SKM-1 (cell line): ENCODE results near the gene C19orf44.
"Not testable (repeated sequence)": the region's sequence is repeated elsewhere in the genome, so short reads cannot be mapped to it uniquely, and the experiment has no call there.

Experiments used
- DNase-seq: peaks from one replicate; lab custom pipeline; 2025; ENCODE audit not compliant: unreplicated experiment; lab: John Stamatoyannopoulos, UW

C19orf44 gene

DNA sequence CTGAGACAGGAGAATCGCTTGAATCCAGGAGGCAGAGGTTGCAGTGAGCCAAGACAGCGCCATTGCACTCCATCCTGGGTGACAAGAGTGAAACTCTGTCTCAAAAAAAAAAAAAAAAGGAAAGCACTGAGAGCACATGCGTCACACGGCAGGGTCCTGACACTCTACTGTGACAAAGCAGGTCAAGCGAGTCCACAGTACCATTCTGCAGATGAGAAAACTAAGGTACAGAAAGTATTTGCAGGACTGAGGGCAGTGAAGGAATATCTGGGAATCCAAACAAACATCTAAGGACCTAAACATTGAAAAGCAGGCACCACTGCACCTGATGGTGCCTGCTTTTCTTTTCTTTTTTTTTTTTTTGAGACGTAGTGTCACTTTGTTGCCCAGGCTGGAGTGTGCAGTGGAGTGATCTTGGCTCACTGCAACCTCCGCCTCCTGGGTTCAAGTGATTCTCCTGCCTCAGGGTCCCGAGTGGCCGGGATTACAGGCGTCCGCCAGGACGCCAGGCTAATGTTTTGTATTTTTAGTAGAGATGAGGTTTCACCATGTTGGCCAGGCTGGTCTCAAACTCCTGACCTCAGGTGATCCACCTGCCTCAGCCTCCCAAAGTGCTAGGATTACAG, 29.3 kb upstream of the C19orf44 start:
- DNase-seq = not testable (repeated sequence)

DNA sequence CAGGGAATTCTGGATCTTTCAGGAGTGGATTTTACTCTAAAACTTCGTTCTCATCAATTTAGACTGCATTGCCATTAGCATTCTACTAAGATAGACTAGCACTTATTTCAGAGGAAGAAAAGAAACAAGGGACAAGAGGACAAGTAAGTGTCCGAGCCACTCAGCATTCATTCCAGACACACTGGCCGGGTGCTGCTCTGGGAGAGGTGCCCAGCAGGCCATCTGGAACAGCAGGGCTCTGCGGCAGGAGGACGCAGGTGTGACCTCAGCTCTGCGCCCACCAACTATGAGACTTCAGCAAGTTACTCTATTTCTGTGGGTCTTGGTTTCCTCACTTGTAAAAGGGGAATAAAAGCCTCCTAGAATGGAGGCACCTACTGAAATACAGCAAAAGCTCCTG, 28.6 kb upstream of the C19orf44 start:
- no peak for DNase-seq

DNA sequence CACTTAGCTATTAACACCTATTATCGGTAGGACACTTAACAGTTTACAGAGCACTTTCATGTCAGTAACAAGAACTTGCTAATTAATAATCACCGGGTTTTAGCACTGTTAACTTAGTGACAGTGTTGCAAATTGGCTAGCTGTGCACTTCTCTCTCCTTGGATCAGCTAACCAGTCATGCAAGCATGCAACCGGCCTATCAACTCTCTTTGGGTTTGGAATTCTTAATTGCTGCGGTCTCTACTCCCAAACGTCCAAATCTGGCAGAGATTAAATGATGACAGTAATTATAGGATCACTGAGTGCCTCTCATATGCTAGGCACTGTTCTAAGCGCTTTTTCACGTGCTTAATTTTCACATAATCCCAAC, 25.7 kb upstream of the C19orf44 start:
- DNase-seq = no peak

DNA sequence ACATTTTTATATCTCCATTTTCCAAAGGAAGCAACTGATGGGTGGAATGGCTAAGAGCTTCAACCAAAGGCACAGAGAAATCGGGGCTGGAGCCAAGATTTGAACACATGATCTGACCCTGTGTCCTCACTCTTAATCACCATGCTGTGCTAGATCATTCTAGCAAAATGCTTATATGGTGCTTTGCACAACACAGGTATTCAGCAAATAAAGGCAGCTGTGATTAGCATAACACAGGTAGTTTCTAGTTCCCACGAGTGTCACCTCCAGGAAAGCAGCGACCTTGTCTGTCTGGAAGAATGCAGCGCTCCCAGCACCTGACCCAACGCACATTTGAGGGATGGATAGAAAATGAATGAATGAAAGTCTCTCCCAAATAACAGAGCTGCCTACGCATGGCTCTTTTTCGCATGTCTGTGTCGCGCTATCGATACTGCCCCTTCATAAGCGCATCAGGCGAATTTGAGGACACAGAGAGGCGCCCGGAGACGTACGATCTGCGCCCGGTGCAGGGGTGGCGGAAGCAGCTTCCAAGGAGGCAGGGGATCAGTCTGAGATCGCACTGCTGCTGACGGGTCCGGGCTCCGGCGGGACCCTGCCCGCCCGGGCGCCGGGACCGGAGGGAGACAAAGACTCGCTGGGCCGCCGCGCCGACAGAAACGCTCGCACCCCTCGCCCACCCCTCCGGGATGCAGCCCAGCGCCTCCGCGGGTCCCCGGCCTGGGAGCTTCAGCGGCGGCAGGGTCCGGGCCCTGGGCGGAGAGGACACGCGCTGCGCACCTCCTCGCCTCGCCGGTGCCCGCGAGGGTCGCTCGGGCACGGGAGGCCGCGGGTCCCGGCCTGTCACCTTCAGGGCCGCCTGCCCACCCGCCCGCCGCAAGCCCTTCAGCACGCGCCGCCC, 25.0 kb upstream of the C19orf44 start:
- DNase-seq = no peak

DNA sequence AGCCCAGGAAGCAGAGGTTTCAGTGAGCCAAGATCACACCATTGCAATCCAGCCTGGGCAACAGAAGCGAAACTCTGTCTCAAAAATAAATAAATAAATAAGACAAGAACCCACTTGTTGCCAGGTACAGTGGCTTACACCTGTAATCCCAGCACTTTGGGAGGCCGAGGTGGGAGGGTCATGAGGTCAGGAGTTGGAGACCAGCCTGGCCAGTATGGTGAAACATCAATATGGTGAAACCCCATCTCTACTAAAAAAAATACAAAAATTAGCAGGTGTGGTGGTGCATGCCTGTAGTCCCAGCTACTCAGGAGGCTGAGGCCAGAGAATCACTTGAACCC, 23.7 kb upstream of the C19orf44 start:
- not testable (repeated sequence) for DNase-seq

DNA sequence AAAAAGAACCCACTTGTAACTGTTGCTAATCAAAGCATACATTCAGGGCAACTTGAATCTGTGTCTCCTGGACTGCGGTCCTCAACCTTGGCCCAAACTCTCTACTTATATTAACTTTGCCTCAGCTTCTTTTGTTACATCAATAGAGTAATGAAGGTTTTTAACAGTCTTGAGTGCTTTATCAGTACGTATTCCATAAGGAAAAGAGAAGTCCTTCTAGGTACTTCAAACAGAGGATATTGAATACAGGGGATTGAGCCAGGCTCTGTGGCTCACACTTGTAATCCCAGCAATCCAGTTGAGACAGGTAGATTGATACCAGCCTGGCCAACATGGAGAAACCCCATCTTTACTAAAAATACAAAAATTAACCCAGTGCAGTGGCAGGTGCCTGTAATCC, 23.2 kb upstream of the C19orf44 start:
- DNase-seq = no peak

DNA sequence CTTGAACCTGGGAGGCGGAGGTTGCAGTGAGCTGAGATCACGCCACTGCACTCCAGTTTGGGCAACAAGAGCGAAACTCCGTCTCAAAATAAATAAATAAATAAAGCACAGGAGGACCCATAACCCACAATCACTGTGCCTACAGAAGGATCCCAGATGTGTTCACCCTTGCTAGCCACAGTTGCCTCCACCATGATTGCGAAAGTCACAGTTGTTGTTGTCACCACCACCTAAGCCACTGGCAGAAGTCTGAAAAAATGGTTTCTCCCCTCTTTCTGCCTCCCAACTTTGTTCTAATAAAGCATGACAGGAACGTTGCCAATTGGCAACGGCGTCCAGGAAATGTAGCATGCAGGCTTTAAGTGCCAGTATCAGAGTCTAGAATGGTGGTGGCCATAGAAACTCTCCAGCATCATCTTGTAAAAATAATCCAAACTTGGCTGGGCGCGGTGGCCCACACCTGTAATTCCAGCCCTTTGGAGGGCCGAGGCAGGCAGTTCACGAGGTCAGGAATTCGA, 22.3 kb upstream of the C19orf44 start:
- DNase-seq = no peak

DNA sequence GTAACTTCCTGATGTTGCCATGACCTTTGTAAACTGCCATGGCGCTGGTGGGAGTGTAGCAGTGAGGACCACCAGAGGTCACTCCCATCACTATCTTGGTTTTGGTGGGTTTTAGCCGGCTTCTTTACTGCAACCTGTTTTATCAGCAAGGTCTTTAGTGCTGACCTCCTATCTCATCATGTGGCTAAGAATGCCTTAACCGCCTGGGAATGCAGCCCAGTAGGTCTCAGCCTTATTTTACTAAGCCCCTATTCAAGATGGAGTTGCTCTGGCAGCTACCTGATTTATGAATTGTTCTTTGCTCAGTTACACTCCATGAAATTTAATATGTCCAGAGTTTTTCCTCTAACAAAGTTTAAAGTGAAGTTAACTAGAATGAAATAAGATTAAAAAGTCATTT, 19.8 kb upstream of the C19orf44 start:
- DNase-seq = no peak

DNA sequence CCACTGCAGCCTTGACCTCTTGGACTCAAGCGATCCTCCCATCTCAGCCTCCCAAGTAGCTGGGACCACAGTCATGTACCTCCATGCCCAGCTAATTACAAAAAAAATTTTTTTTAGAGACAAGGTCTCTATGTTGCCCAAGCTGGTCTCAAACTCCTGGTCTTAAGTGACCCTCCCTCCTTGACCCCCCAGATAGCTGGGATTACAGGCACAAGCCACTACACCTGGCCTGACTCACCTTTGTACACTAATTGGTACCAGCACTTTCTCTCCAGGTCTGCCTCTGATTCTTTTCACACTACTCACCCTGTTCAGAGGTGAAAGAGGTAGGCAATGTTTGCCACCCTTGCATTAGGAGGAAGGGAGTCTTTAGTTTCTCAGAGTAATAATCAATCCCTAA, 18.9 kb upstream of the C19orf44 start:
- no peak for DNase-seq

DNA sequence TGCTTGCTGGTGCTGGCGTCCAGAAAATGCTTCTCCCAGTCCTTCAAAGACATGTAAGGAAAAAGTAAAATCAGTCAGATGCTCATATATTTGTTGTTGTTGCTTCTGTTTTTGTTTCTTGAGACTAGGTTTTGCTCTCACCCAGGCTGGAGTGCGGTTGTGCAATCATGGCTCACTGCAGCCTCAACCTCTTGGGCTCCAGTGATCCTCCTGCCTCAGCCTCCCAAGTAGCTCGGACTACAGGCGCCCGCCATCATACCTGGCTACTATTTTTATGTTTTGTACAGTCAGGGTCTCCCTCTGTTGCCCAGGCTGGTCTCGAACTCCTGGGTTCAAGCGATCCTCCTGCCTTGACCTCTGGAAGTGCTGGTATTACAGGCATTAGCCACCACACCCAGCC, 13.4 kb upstream of the C19orf44 start:
- DNase-seq = no peak

DNA sequence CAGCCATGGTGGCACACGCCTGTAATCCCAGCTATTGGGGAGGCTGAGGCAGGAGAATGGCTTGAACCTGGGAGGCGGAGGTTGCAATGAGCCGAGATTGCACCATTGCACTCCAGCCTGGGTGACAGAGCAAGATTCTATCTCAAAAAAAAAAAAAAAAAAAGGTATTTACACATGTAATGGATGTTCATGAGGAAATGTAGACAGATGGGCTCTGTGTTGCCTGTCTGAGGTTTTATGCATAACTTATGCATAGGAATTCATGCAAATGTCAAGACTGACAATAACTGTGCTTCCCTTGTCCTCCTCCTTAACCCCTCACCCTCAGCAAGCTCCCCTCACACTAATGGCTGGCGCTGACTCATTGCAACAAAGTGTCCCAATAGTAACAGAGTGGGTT, 9.7 kb upstream of the C19orf44 start:
- not testable (repeated sequence) for DNase-seq

DNA sequence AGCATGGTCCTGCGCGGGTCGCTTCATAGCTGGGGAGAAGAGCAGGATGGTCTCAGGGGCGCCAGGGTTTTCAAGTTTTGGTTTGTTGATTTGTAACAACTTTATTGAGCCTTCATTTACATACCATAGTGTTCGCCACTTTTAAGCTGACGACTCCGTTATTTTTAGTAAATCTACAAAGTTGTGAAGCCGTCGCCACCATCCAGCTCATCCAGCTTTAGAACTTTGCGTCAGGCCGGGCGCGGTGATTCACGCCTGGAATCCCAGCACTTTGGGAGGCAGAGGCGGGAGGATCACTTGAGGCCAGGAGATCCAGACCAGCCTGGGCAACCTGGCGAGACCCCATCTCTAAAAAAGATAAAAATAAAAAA, 404 bp downstream of the C19orf44 start:
- DNase-seq = no peak

DNA sequence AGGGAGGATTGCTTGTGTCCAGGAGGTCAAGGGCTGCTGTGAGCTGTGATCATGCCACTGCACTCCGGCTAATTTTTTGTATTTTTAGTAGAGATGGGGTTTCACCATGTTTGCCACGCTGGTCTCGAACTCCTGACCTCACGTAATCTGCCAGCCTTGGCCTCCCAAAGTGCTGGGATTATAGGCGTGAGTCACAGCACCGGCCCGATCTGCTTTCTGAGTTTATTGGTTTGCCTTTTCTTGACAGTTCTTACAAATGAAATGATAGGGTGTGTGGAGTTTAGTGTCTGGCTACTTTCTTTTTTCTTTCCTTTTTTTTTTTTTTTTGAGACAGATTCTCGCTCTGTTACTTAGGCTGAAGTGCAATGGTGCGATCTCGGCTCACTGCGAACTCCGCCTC, 848 bp downstream of the C19orf44 start:
- no peak for DNase-seq

DNA sequence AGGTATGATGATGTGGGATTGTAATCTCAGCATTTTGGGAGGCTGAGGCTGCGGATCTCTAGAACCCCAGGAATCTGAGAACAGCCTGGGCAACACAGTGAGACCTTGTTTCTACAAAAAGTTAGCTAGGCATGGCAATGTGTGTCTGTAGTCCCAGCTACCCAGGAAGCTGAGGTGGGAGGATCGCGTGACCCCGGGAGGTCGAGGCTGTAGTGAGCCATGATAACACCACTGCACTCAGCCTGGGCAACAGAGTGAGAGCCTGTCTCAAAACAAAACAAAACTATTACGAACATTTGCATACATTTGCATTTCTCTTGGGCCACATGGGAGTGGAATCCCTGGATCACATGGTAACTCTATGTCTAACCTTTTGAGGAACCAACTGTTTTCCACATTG, 1.6 kb downstream of the C19orf44 start:
- no peak for DNase-seq

DNA sequence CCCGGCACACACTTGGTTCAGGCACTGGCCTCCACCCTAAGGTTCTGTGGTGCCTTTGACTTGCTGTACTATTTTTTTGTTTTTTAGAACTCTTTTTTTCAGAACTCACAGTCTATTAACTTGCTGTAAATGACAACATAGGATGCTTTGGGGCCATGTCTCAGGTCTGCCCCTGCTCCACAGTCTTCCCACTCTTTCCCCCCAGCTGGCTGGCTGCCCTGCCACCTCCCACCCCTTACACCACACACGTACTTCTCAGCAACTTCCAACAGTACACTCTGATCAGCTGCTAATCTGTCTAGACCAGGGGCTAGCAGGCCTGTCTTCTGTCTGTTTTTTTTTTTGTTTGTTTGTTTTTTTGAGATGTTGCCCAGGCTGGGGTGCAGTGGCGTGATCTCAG, 8.1 kb downstream of the C19orf44 start:
- no peak for DNase-seq

DNA sequence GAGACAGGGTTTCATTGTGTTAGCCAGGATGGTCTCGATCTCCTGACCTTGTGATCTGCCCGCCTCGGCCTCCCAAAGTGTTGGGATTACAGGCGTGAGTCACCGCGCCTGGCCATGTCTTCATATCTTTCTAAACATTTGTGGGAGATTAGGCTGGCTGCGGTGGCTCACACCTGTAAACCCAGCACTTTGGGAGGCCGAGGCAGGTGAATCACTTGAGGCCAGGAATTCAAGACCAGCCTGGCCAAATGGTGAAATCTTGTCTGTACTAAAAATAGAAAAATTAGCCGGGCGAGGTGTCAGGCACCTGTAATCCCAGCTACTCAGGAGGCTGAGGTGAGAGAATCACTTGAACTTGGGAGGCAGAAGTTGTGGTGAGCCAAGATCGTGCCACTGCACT, 10.0 kb downstream of the C19orf44 start:
- DNase-seq = not testable (repeated sequence)

DNA sequence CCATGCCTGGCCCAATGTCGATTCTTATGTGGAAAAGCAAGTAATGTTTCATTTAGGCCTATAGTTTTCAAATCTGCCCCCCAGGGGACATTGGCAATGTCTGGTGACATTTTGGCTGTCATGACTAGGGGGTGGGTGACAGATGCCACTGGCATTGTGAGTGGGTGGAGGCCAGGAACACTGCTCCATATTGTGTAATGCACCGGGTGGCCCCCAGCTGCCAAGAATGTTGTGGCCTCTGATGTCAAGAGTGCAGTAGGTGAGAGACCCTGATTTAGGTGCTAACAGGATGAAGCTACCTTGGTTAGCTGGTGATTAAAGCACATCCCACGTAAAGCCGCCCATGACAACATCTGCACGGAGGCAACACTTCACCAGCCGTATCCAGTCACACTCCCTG, 10.8 kb downstream of the C19orf44 start:
- DNase-seq = no peak

DNA sequence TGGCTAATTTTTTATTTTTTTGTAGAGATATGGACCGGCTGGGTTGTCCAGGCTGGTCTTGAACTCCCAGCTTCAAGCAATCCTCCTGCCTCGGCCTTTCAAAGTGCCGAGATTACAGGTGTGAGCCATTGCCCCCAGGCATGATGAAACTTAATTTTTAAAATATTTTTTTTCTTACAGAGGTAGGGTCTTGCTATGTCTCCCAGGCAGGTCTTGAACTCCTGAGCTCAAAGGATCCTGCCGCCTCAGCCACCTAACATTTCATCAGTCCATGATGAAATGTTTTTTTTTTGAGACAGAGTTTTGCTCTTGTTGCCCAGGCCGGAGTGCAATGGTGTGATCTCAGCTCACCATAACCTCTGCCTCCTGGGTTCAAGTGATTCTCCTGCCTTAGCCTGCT, 12.4 kb downstream of the C19orf44 start:
- DNase-seq = no peak

DNA sequence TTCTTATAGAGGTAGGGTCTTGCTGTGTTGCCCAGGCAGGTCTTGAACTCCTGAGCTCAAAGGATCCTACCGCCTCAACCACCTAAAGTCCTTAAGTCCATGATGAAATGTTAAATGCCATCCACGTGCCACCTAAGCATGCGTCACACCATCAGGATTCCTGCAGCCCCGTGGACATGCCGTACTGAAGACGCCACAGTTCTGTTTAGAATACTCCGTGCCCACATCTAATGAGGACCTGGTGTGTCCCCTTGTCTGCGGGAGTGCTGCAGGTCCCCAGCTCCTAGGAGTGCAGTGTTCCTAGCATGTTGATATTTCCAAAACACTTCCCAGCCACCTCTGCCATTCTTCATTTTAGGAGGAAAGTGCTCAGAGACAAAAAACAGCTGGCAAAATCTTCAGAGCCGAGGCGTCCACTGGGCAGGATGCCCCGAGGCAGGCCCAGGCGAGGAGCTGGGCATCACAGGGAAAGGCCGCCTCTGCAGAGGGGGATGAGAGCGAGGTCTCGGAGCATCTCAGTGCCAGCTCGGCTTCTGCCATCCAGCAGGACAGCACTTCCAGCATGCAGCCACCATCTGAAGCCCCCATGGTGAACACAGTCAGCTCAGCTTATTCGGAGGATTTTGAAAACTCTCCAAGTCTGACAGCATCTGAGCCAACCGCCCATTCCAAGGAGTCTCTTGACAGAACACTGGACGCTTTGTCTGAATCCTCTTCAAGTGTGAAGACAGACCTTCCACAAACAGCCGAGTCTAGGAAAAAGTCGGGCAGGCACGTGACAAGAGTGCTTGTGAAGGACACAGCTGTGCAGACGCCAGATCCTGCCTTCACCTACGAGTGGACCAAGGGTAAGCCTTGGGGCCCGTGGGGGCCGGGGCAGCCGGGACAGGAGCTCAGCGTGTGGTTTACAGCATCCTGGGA, 13.2 kb downstream of the C19orf44 start:
- no peak for DNase-seq

DNA sequence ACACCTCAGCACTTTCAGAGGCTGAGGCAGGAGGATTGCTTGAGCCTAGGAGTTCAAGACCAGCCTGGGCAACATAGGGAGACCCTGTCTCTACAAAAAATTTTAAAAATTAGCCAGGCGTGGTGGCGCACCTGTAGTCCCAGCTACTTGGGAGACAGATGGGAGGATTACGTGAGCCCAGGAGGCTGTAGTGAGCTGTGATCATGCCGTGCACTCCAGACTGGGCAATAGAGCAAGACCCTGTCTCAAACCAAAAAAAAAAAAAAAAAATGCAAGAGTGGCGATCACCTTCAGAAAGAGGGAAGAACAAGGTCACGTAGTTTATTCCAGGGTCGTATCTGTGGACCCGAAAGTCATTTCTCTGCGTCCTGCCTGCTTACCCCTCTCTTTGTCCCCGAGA, 16.4 kb downstream of the C19orf44 start:
- not testable (repeated sequence) for DNase-seq

DNA sequence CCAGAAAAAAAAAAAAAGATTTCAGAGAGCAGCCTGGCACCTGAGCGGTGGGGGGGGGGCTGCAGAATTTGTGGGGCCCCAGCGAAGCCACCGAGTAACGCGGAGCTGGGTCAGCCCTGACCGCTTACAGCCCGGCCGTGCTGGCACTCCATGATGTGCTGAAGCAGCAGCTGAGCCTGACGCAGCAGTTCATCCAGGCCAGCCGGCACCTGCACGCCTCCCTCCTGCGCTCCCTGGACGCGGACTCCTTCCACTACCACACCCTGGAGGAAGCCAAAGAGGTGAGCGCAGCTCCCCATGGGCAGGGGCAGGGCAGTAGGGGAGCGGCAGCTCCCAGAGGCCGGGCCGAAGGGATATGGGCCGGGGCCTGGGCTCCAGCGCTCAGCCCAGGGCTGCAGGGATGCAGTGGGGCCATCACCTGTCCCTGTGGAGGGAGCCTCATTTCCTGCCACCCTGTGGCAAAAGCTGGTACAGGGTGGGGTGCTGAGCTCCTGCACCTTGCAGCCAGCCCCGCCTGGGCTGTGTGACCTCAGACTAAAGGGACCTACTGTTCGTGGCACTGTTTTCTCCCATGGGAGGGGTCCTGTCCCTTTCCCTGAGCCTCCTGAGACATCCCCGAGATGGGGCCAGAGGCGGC, 18.3 kb downstream of the C19orf44 start:
- DNase-seq = no peak
